HepG2 (cell line): Measurements from ENCODE around the gene COL5A1. TPM values are rescaled to one million over a fixed set of nuclear protein-coding genes. Genes with fewer than 3 reads are reported as not detected.

ENCODE experiments used
- ATAC-seq: fragments of 200-7000 bp; cut with Tn5 transposase; 3 replicates; pipeline ENCODE4 v1.9.1; 2020; ENCODE audit warnings: mild to moderate bottlenecking, moderate library complexity
- BruUV-seq: library from RNA; stranded (reverse); fragments of 400-500 nt; replicated peaks from 2 replicates; lab custom pipeline; 2021; lab: Mats Ljungman, UMichigan
- CTCF ChIA-PET: fragments of 300-600 bp; formaldehyde crosslinking; extraction: SDS; loops from one replicate; lab custom pipeline; 2021; ENCODE audit warnings: low total read pairs, inconsistent platforms, low intra/inter-chr PET ratio; lab: Yijun Ruan, JAX
- POLR2A ChIA-PET: fragments of 350-600 bp; sonication (Branson Sonifier 250); formaldehyde crosslinking; loops from one replicate; lab custom pipeline; 2020; ENCODE audit warnings: antibody characterized with exemption, inconsistent platforms; lab: Yijun Ruan, JAX
- DNase-seq: peaks from one replicate; pipeline ENCODE4 v3.0.0-alpha.2; 2015; ENCODE audit warnings: low spot score
- FAIRE-seq: peaks from 3 replicates; lab custom pipeline; 2011; peaks lifted over from hg19 to GRCh38; lab: Jason Lieb, UNC
- H2AFZ ChIP-seq: one replicate; pipeline ENCODE4 v1.6.1; 2011; ENCODE audit warnings: low read length, inconsistent platforms
- H3K27ac ChIP-seq: fragments of 300-600 bp; 3 replicates; pipeline ENCODE4 v1.8.0; 2011; ENCODE audit warnings: mixed run types, mild to moderate bottlenecking, mixed read lengths, low read length, inconsistent platforms; ENCODE audit not compliant: insufficient read depth; ENCODE audit errors: extremely low read length
- H3K27me3 ChIP-seq, 2 experiments: fragments of 200-600 bp in 1 of 2; 2 replicates in 1 of 2; 3 replicates in 1 of 2; pipeline versions ENCODE4 v1.6.0 to v1.8.0; 2011; ENCODE audit warnings: low read length in 2 of 2, mild to moderate bottlenecking in 2 of 2, moderate library complexity in 2 of 2, inconsistent platforms in 1 of 2; ENCODE audit not compliant: insufficient read depth in 2 of 2, control insufficient read depth in 1 of 2
- H3K36me3 ChIP-seq, 2 experiments: fragments of 200-600 bp in 1 of 2; replicated peaks in 1 of 2; 2 replicates in 1 of 2; 3 replicates in 1 of 2; pipeline versions ENCODE4 v1.5.1 to v1.8.0; 2011; ENCODE audit warnings: low read length in 2 of 2, inconsistent platforms in 1 of 2; ENCODE audit not compliant: insufficient read depth in 2 of 2, control insufficient read depth in 1 of 2
- H3K4me1 ChIP-seq: 2 replicates; pipeline ENCODE4 v1.5.1; 2012; ENCODE audit warnings: low read length, inconsistent platforms; ENCODE audit not compliant: insufficient read depth
- H3K4me2 ChIP-seq: 2 replicates; pipeline ENCODE4 v1.6.0; 2011; ENCODE audit warnings: low read depth, low read length, inconsistent platforms
- H3K4me3 ChIP-seq, 3 experiments: fragments of 200-600 bp in 1 of 3; sonication (generic), shearing (Covaris generic) in 1 of 3; replicated peaks in 1 of 3; 2 replicates each; pipeline ENCODE4 v1.5.1; 2011 to 2016; ENCODE audit warnings: low read length in 3 of 3, inconsistent platforms in 2 of 3, low read depth in 2 of 3, mild to moderate bottlenecking in 2 of 3, control low read depth in 1 of 3, mixed read lengths in 1 of 3; ENCODE audit not compliant: insufficient read depth in 1 of 3
- H3K79me2 ChIP-seq: one replicate; pipeline ENCODE4 v1.6.1; 2011; ENCODE audit warnings: low read length, inconsistent platforms; ENCODE audit not compliant: insufficient read depth
- H3K9ac ChIP-seq: 2 replicates; pipeline ENCODE4 v1.6.0; 2011; ENCODE audit warnings: mild to moderate bottlenecking, low read depth, low read length, inconsistent platforms; ENCODE audit not compliant: insufficient read depth
- H3K9me3 ChIP-seq: 2 replicates; pipeline ENCODE4 v1.5.1; 2012; ENCODE audit warnings: mild to moderate bottlenecking, low read length
- H4K20me1 ChIP-seq: 2 replicates; pipeline ENCODE4 v1.6.0; 2011; ENCODE audit warnings: inconsistent platforms, mild to moderate bottlenecking, low read length, moderate library complexity; ENCODE audit not compliant: insufficient read depth
- ATF7 ChIP-seq, 2 experiments: fragments of 450-650 bp in 1 of 2; sonication (generic) in 1 of 2; formaldehyde crosslinking in 1 of 2; IDR thresholded peaks; 2 replicates each; pipeline versions ENCODE4 v1.4.0 to v1.6.1; 2016 to 2020; ENCODE audit warnings: antibody characterized with exemption in 1 of 2, mild to moderate bottlenecking in 1 of 2, missing genetic modification reagents in 1 of 2
- CREB1 ChIP-seq, 2 experiments: fragments of 450-650 bp in 1 of 2; IDR thresholded peaks; 2 replicates each; pipeline ENCODE4 v1.6.1; 2016 to 2017; ENCODE audit warnings: control low read depth in 1 of 2, mild to moderate bottlenecking in 1 of 2, missing compliant biosample characterization in 1 of 2, missing genetic modification characterization in 1 of 2
- FOXO4 ChIP-seq: sonication (generic); formaldehyde crosslinking; conservative IDR thresholded peaks from 2 replicates; pipeline ENCODE4 v1.8.1; 2023; ENCODE audit warnings: missing genetic modification reagents
- POLR2AphosphoS2 ChIP-seq: IDR thresholded peaks from 2 replicates; pipeline ENCODE4 v1.6.1; 2011; ENCODE audit warnings: low read depth, low read length, improper control_type of control experiment
- ZNF264 ChIP-seq: sonication (generic); formaldehyde crosslinking; IDR thresholded peaks from 2 replicates; pipeline ENCODE4 v1.4.0; 2020; ENCODE audit warnings: missing genetic modification reagents
- ZNF362 ChIP-seq: sonication (generic); formaldehyde crosslinking; IDR thresholded peaks from 2 replicates; pipeline ENCODE4 v1.4.0; 2020; ENCODE audit warnings: missing genetic modification reagents, mild to moderate bottlenecking, borderline replicate concordance
- WGBS: methylation state at CpG from one replicate; pipeline ENCODE4 v1.1.6; 2017; ENCODE audit warnings: low lambda C conversion rate; 5-methylcytosine and 5-hydroxymethylcytosine counted together
- in situ Hi-C: cut with HindIII; loops from 2 replicates; pipeline ENCODE4 v1.10.0; 2017; ENCODE audit warnings: low pct_unique_long_range_greater_than_20kb; ENCODE audit not compliant: extremely low pct_ligation_motif_present
- intact Hi-C: fragments of 100-400 bp; cut with micrococcal nuclease; formaldehyde crosslinking; loops from one replicate; pipeline ENCODE4 v1.10.0; 2022; ENCODE audit not compliant: unreplicated experiment
- polyA plus RNA-seq, 8 experiments: library from polyadenylated mRNA; depleted of rRNA in 3 of 8; stranded (reverse) in 7 of 8; unstranded in 1 of 8; fragments of >200 nt; fragmentation: Illumina TruSeq in 4 of 8; extraction: Trizol in 4 of 8; gene quantifications; 2 replicates each; pipeline versions ENCODE4 v1.2.1 to v1.2.3, GENCODE V29; 2011 to 2016; ENCODE audit warnings: low read depth in 4 of 8, missing spikeins in 1 of 8, mixed read lengths in 1 of 8; ENCODE audit not compliant: insufficient read depth in 1 of 8
- total RNA-seq, 5 experiments: library from RNA; depleted of rRNA; stranded (reverse); fragments of >200 nt; fragmentation: Illumina TruSeq; extraction: Trizol; gene quantifications; 2 replicates each; pipeline ENCODE4 v1.2.3, GENCODE V29; 2016; ENCODE audit warnings: low read depth in 1 of 5

Gene COL5A1
- total and polyA plus RNA-seq, 2 of the 13 experiments (the other 11 are each of a cell fraction or from before 2014, with no cell fraction given), result not detected

DNA sequence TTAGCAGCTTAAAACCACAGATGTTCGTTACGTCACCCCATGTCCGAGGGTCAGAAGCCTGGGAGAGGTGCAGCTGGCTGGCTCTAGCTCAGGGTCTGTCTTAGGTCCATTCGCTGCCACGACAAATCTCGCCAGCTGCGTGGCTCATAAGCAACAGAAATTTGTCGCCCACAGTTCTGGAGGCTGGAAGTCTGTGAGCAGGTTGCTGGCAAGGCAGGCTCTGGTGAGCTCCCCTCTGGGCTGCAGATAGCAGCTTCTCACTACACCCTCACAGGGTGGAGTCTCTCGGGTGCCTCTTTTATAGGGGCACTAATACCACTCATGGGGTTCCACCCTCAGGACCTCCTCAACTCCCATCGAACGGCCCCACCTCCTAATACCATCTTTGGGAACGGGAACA, 198.9 kb downstream of the COL5A1 start:
- no peak for TF ChIP-seq ZNF362
- peak; percentile 54 for TF ChIP-seq CREB1 (IDR thresholded peaks at IDR 0.05)
- TF ChIP-seq CREB1 (CRISPR knock-in tag; IDR thresholded peaks at IDR 0.05), result no peak
- TF ChIP-seq ZNF264, result no peak
- TF ChIP-seq ATF7 (IDR thresholded peaks at IDR 0.05), result 0 out of 2 replicates have a peak, but pooled peaks have one; percentile 9
- no peak for TF ChIP-seq ATF7 (CRISPR knock-in tag; IDR thresholded peaks at IDR 0.05)
- TF ChIP-seq POLR2AphosphoS2, result no peak
- TF ChIP-seq FOXO4 (CRISPR knock-in tag), result no peak
- no TSS peak for BruUV-seq
- Histone ChIP-seq H3K4me2 (no peak overlapping the region), H3K27ac (no peak overlapping the region), H2AFZ (no peak overlapping the region), H3K36me3 (no peaks in the 10 kb centered on the region), H3K79me2 (no peaks in the 10 kb centered on the region), H3K4me3 (no peak overlapping the region), H3K27me3 (peaks cover 14 to 92% of the 10 kb centered on the region in 2 experiments), H3K9ac (no peak overlapping the region), H3K4me1 (no peaks in the 10 kb centered on the region), H4K20me1 (no peaks in the 10 kb centered on the region), H3K9me3 (no peaks in the 10 kb centered on the region)
- in situ Hi-C loops, result no loop called here
- ATAC-seq (no peak), FAIRE-seq (no peak), DNase-seq (no peak)
- ChIA-PET POLR2A (no interaction called here), CTCF (no interaction called here)
- 3% methylated on average over 6 of the region's 12 CpGs for WGBS
- intact Hi-C loops, result no loop called here
